ENCODE data around the gene RPL3.
A peak's percentile ranks its signal among the peaks of the same experiment; 100 is the strongest.
"Not testable (repeated sequence)": the region's sequence is repeated elsewhere in the genome, so short reads cannot be mapped to it uniquely, and the experiment has no call there.

RPL3 gene

DNA sequence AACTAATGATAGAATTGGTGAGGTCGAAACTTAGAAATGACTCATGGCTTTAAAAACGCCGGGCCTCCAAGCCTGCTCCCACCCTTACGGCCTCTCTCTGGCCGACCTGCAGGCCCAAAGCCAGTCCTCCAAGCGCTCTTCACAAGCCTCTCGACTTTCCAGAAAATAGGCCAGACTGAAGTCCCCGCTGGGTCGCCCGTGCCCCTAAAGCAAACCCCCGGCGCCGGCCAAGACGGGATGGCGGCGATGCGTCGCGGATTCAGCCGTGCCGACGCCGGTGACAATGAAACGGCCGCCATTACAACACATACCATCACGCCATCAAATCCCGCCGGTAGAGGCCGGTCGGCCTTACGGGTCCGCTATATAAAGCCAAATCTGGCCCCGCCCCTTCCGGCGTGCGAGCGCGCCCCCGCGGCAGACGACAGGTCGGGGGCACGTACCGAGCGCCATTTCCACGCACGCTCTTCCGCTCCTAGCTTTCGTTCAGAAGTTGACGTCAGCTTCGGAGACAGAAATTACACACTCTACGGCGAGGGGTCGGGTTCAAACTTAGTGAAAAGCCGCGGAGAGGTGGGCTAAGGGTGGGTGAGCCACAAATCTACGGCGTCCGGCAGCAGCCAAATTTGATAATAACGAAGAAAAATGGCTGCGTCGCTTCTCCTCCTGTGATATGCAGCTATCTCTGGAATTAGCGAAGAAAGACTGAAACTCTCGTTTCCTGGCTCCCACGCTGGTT lies at the start of gene RPL3:
RPL3 (minus strand) TSS at position 340 of the 739 bp plus-strand sequence; CDS start at position 314, 26 bp downstream.
- peak; percentile 97 for DNase-seq

DNA sequence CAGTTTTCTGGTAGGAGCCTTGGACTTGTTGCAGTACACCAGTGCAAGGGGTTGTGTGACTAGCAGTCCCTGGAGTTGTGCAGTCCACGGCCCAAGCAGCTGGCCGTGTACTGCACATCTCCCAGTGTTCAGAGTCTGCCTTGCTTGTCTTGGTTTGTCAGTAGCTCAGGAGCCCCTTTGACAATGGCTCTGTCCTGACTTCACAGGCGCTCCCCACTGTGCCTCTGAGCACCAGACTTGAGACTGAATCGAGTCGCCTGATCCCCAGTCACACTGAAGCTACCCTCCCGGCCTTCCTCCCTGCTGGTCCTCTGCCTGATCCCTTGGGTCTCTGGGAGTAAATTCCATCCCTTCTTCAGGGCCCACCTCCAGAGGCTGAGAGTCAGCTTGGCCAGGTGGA lies 49.8 kb upstream of the RPL3 start:
- no peak for DNase-seq

DNA sequence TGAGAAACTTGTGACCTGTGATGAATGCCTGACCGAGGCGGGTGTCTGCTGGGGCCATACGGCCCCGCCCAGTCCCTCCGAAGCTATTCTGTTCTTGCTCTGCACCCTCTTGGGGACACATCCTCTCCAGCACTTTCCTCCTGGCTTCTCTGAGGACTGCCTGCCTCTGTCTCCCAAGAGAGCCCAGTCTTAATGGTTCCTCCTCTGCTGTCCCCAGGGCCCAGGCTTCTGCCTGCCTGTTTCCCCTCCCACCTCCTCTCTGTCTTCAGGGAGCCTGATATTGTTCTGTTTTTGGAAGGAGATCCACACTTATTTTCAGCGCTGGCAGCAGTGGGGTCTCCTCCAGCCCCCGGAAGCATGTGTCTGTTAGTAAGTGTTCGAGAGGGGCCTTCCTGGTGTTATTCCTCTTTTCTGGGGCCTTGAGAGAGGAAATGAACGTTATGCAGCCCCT lies 49.1 kb upstream of the RPL3 start:
- no peak for DNase-seq

DNA sequence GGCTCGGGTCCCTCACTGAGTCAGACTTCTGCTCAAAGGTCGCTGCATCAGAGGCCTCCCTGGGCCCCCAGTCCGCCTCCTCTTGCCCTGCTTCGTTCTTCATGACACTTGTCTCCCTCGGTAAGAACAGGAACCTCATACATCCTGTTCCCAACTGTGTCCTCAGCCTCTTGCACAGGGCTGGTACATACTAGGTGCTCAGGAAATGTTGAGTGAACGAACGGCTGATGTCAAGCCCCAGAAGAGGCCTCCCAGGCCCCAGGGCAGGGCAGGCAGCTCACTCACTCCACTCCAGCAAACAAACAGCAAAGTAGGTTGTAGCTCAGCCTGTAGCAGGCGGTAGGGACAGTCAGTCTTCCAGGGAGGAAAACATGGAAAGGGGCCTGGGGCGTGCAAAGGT lies 47.6 kb upstream of the RPL3 start:
- no peak for DNase-seq

DNA sequence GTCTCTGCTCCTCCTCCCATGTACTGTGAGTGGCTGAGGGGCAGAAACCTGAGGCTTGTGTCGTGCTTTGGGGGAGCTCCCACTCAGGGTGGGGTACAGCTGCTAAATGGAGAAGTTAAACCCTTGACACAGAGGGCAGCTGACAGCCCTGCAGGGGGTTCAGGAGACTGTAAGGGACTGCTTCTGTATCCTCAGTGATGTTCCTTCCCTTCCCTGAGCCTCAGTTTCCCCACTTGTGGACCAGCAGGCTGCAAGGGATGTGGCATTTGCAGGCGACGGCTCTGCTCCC lies 46.0 kb upstream of the RPL3 start:
- no peak for DNase-seq

DNA sequence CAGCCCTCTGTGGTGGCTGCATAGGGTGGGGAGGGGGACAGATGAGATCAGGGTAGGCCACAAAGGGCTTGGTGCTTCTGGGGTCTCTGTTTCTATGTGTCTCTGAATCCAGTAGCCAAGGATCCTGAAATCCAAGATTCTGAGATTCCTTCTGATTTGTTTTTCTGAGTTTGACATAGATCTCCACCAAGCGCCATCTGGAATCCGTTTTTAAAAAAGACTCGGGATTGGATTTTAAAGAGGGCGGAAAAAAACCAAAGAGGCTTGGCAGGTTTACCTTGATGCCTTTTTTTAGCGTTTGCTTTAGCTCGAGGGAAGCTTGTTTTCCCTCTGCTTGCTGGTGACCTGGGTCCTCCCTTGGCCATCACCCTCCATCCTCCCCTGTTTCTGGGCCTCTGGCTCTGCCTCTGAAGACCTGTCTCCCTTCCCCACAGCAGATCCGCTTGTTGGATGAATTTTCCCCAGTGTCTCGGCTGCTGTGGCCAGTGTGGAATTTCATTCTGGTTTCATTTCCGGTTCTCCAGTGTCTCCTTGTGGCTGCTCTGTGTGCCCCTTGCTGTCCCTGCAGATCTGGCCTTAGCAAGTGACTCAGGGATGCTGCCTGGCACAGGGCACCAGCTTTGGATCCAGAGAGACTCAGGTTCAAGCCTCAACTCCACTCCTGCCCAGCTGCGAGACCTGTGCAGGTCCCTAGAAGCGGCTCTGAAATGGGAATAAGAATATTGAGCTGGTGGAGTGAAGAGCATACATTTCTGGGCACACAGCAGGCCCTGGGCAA lies 45.5 kb upstream of the RPL3 start:
- DNase-seq: no peak

DNA sequence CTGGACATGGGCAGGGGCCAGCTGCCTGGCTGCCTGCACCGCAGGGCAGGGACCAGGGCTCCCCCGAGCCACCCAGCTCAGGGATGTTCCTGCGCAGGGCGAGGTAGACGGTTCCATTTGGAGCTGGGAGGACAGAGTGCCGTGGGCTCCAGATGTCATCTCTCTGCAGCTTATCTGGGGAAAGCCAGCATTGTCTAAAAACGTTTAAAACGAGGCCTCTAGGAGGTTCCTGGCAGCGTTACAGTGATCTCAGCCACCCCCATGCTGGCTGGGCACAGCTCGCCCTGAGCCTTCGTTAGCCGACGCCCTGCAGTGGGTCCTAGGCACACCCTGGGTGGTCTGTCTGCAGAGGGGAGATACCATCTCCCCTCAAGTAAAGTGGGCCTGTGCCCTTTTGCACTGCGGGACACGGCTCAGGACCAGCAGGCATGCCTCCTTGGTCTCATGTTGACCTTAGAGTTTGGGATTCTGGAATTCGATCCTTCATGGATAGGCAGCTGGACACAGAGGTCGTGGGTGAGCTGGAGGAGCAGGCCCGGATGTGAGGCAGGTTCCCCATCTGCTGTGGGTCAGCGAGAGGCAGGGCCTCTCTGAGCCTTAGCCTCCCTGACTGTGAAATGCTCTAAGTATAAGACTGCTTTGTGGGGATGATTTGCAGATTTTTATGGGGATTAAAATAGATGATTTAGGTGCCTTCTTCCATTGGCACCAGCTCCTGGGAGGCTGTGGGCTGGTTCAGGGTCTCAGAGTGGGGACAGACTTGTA lies 44.5 kb upstream of the RPL3 start:
- DNase-seq: peak; percentile 70

DNA sequence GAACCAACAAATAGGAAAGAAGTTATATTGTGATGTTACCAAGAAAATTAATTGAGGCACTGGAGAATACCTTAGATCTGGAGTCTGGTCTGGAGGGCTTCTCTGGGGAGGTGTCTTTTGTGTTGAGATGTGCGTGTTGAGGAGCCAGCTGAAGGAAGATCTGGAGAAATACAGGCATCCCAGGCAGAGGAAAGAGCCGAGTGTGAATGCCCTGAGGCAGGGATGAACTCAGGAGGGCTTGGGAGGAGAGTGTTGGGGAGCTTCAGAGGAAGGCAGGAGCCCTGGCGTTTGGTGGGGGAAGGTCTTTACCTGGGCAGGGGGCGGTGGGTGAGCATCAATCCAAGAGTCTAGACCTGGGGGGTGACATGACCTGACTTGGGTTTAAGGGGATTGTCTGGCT lies 43.5 kb upstream of the RPL3 start:
- DNase-seq: no peak

DNA sequence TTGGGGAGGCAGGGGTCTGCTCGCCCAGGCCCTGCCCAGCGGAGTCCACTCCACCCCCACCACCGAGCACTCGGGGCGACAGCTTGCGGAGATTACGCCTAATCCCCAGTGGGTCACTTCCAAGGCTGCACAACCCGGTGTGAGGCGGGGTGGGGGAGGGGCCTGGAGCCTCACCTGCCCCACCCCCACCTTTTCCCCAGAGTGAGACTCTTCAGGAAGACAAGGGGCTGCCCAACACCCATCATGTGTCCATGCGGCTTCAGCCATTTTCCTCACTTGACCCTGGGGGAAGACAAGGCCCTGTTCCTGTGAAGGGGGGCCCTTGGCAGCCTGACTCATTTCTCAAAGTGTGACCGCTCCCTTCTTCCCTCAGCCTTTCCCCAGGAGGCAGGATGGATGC lies 42.8 kb upstream of the RPL3 start:
- DNase-seq: peak; percentile 96

DNA sequence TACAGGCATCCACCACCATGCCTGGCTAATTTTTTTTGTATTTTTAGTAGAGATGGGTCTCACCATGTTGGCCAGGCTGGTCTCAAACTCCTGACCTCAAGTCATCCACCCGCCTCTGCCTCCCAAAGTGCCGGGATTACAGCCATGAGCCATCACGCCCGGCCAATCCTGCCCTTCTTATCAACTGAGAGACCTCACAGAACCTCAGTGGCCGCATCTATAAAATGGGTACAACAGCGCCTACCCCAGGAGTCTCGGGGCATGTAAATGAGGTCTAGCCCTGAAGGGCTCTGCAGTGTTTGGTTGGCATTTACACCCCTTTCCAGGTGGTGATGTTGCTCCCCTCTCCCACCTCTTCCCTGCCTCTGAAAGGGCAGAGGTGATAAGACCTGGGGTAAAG lies 42.1 kb upstream of the RPL3 start:
- DNase-seq: peak; percentile 48

DNA sequence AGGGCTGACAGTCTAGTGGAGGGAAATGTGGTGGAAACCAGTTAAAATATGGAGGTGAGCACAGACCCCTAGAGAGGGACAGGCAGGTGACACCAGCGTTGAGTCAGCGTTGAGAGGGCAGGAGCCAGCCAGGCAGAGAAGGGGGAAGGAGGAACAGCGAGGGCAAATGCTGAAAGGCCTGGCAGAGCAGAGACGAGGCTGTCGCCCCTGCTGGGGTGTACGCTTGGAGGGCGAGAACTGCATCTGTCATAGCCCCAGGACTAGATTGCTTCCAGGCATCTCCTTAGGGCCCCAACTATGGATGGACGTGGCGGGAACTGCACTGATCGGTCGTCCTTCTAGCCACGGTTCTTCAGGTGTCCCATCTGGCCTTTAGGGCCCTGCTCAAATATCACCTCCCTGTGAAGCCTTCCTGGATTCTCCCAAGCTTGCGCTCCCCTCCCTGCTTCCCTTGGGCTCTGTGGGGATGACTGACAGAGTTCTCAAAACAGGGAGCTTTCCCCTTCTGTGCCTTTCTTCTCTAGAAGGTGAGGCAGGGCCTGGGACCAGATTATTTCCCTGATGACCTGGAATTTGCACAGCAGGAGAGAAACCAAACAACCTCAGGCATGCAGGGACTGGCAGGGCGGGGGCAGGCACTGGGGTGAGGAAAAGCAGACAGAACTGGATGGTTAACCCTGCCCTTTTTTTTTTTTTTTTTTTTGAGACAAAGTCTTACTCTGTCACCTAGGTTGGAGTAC lies 41.4 kb upstream of the RPL3 start:
- no peak for DNase-seq

DNA sequence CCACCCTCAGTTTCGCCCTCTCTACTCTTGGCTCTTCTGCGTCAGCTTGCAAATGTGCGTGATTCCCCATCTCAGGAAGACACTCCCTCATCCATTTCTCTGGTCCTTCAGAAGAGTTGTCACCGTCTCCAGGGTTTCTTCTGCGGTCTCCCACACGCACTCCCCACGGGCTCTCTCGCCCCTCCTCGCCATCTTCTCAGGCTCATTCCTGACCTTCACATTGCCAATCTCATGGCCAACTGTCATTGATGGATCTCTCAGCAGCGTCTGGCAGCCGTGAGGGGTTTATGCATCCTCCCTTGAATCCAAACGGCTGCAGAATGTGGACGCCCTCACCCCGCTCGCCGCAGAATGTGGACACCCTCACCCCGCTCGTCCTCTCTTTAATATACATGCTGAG lies 40.8 kb upstream of the RPL3 start:
- no peak for DNase-seq

DNA sequence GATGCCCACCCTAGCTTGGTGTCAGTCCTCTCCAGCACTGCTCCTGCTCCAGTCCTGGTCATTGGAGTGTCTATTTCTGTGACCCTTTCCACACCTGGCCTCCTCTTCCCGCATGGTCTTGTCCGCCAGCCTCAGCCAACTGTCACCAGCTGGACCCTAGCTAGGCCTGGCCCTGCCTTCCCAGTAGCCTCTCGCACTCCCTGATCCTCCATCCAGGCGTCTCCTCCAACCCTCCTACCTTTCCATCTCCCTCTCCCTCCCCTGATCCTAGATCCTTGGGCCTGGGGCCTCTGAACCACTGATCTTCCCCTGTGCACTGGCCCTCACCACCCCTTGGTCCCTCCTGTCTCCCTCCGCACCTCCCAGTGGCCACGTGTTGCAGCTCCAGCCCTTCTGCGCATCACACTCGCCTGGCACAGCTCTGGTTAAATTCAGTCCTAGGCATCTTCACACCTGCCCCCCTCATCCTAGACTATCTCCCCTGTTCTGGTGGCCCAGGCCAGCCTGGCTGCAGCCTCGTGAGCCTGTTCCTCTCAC lies 40.3 kb upstream of the RPL3 start:
- DNase-seq: peak; percentile 31

DNA sequence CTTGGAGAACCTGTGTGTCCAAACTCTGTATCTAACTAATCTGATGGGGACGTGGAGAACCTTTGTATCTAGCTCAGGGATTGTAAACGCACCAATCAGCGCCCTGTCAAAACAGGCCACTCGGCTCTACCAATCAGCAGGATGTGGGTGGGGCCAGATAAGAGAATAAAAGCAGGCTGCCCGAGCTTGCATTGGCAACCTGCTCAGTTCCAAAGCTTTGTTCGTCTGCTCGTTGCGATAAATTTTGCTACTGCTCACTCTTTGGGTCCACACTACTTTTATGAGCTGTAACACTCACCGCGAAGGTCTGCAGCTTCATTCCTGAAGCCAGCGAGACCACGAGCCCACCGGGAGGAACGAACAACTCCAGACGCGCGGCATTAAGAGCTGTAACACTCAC lies 38.8 kb upstream of the RPL3 start:
- DNase-seq: peak; percentile 49

DNA sequence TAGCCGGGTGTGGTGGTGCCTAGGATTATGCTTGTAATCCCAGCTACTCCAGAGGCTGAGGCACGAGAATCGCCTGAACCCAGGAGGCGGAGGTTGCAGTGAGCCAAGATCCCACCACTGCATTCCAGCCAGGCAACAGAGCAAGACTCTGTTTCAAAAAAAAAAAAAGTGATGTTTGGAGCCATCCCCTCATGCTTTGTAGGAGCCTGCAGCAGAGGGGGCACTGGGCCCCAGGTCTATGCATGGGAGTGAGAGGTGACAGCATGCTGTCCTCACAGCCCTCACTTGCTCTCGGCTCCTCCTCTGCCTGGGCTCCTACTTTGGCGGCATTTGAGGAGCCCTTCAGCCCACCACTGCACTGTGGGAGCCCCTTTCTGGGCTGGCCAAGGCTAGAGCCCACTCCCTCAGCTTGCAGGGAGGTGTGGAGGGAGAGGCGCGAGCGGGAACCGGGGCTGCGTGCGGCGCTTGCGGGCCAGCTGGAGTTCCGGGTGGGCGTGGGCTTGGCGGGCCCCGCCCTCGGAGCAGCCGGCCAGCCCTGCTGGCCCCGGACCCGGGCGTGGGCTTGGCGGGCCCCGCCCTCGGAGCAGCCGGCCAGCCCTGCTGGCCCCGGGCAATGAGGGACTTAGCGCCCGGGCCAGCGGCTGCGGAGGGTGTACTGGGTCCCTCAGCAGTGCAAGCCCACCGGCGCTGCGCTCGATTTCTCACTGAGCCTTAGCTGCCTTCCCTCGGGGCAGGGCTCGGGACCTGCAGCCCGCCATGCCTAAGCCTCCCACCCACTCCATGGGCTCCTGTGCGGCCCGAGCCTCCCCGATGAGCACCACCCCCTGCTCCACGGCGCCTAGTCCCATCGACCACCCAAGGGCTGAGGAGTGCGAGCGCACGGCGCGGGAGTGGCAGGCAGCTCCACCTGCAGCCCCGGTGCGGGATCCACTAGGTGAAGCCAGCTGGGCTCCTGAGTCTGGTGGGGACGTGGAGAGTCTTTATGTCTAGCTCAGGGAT lies 38.0 kb upstream of the RPL3 start:
- not testable (repeated sequence) for DNase-seq

DNA sequence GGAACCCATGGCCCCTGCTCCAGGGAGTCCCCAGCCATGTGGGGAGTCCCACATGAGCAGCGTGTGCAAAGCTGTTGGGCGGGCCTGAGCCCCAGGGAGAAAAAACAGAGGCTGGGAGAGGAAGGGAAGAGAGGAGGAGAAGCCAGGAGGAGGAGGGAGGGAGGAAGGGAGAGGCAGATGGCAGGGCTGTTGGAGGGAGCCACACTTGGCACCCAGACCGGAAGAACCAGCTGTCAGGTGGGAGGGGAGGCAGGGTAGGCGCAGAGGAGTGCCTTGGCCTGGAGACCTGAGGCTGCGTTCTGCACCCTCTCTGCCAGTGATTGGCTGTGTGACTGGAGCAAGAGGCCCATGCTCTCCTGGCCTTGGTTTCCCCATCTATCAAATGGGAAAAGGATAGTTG lies 37.0 kb upstream of the RPL3 start:
- DNase-seq: peak; percentile 95

DNA sequence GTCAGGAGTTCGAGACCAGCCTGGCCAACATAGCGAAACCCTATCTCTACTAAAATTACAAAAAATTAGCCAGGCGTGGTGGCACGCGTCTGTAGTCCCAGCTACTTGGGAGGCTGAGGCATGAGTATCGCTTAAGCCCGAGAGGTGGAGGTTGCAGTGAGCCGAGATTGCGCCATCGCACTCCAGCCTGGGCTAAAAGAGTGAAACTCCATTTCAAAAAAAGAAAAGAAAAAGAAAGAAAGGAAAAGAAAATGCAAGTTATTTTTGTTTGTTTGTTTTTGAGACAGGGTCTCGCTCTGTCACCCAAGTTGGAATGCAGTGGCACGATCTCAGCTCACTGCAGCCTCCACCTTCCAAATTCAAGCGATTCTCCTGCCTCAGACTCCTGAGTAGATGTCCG lies 36.4 kb upstream of the RPL3 start:
- not testable (repeated sequence) for DNase-seq

DNA sequence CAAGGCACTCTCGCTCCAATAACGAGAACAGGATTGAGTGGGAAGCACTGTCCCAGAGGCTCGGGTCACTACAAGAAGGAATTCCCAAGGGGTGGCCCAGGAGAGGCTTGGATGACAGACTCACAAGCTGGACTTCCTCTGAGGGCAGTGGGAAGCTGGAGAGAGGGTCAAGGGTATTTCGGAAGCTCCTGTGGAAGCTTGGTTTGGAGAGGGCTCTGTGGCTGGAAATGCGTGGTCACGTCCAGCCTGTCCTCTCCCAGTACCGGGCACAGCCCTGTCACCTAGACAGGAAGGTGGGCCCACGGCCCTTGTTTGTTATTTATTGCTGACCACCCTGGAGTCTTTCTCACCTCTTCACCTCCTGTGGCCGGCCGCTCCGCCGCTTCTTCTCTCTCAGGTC lies 35.7 kb upstream of the RPL3 start:
- DNase-seq: no peak

DNA sequence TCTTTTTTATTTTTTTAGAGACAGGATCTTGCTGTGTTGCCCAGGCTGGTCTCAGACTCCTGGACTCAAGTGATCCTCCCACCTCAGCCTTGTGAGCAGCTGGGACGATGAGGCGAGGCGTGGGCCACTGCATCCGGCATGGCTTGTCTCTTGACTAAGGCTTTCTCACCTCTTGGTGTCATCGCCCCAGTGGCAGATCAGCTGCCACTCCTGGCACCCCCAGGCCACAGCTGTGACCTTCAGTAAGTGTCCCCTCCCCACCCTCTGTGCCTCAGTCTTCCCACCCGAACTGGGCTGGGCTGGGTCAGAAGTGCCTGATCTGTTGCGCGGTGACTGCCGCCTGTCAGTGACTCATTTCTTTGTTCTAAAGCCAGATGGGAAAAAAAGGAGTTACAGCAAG lies 33.9 kb upstream of the RPL3 start:
- no peak for DNase-seq

DNA sequence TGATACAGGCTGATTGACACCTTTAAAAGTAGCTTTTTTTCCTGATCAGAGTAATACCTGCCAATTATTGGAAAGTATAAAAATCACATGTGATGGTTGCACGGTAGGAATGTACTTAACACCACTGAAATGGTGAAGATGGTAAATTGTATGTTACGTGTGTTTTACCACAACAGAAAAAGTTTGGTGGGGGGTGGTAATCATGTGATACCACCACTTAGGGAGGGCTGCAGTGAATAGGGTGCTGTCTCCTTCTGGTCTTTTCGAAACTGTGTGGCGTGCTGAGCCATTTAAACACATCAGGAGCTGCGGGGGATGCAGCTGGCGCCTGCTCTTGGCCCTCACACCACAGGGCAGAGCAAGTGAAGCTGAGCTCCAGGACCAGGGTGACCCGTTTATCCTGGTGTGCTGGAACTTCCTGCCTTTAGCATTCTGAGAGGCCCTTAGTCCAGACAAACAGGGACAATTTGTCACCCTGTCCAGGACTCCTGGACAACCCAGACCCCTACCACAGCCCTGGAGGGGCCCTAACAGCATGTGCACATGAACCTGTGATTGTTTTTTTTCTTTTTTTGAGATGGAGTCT lies 33.0 kb upstream of the RPL3 start:
- DNase-seq: no peak

DNA sequence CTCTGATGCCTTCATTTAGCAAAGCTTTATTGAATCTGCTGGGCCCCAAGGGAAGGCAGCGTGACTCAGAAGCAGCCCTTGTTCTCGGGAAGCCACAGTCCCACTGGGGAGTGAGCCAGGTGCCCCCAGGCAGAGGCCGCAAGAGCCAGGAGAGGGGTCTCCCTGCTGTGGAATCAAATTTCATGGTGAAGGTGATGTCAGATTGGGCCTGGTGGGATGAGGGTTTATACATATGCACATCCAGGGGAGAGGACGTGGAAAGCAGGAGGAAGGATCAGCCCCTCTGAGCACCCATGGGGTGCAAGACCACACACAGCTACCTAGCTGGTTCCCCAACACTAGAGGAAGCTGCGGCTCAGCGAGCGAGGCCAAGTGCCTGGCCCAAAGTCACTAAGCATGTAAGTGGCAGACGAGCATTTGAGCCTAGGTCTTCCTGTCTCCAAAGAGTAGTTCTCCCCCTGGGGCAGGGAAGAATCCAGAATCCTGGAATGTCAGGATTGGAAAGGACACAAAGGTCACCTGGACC lies 32.3 kb upstream of the RPL3 start:
- DNase-seq: no peak
